GM19467 (cell line): ENCODE data around the gene SLC2A8.
A peak's percentile ranks its signal among the peaks of the same experiment; 100 is the strongest.

Source experiments
- ATAC-seq: cut with Tn5 transposase; IDR thresholded peaks from one replicate; pipeline ENCODE4 v1.9.1; 2021; ENCODE audit warnings: mild to moderate bottlenecking, moderate library complexity; ENCODE audit not compliant: unreplicated experiment

SLC2A8 gene

GRCh38 chr9:127451858-127452656, 55.1 kb downstream of the SLC2A8 start:
- peak; percentile 2 for ATAC-seq

GRCh38 chr9:127452691-127453090, 55.7 kb downstream of the SLC2A8 start:
- no peak for ATAC-seq

DNA sequence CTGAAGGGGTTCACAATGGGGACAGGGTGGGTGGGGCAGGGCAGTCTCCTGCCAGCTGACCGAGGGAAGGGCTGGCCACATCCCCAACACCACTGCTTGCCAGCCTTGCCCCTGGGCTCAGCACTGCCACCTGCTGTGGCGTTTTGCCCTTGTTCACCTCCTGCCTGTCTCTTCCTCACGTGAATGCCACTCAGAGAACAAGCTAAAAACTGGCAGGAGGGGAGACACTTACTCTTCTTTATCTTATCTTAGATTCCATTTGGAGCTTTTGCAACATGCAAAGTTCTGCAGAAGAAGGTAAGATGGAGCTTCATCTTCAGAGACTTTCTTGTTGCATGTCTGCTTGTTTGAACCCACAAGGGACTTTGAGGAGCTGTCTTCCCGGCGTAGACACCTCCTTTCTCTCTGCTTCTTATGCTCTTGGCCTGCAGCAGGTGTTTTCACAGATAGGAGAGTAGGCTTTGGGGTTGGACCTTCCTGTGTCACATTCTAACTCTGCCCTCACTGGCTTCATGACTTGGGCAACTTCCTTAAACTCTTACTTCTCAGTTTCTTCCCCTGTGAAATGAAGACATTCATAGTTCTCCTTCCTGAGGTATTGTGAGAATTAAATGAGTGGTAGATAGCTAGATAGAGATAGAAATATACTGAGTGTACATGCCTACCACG, 58.5 kb downstream of the SLC2A8 start:
- no peak for ATAC-seq

- no peak for ATAC-seq
These were observed 60.4 kb downstream of the SLC2A8 start for GRCh38 chr9:127457191-127457878.
